GM19395 (cell line): ENCODE measurements around the gene NUMB.

Experiments
- ATAC-seq: cut with Tn5 transposase; IDR thresholded peaks from one replicate; pipeline ENCODE4 v1.9.1; 2021; ENCODE audit warnings: mild to moderate bottlenecking, moderate library complexity; ENCODE audit not compliant: unreplicated experiment

The NUMB gene

GRCh38 chr14:73234586-73235394, 223.6 kb downstream of the NUMB start:
- ATAC-seq: no peak

- no peak for ATAC-seq
Observed at GRCh38 chr14:73234029-73234428, 224.3 kb downstream of the NUMB start.

- no peak for ATAC-seq
Observed at GRCh38 chr14:73233564-73233963, 224.8 kb downstream of the NUMB start.

- ATAC-seq: no peak
Observed at GRCh38 chr14:73232984-73233383, 225.4 kb downstream of the NUMB start.

- ATAC-seq: no peak
Observed at GRCh38 chr14:73231981-73232851, 226.1 kb downstream of the NUMB start.

GRCh38 chr14:73230051-73230450, 228.3 kb downstream of the NUMB start:
- no peak for ATAC-seq

GRCh38 chr14:73227812-73228781, 230.2 kb downstream of the NUMB start:
- no peak for ATAC-seq

GRCh38 chr14:73225496-73225895, 232.8 kb downstream of the NUMB start:
- ATAC-seq: no peak
